NT2/D1 (cell line): Measurements from ENCODE around the gene KDM2A.

Experiments
- SUZ12 ChIP-seq: IDR thresholded peaks from 2 replicates; pipeline ENCODE4 v1.6.1; 2011; ENCODE audit not compliant: insufficient read length, insufficient read depth; ENCODE audit errors: extremely low read depth
- YY1 ChIP-seq: IDR thresholded peaks from 2 replicates; pipeline ENCODE4 v1.6.1; 2011; ENCODE audit not compliant: insufficient read length, insufficient read depth

- TF ChIP-seq YY1 (no peak), SUZ12 (no peak)
These were observed 155.9 kb downstream of the KDM2A start for GRCh38 chr11:67274768-67275605.
